ENCODE measurements around the gene CFAP53.
"Not testable (repeated sequence)": the region's sequence is repeated elsewhere in the genome, so short reads cannot be mapped to it uniquely, and the experiment has no call there.

Gene CFAP53

GRCh38 chr18:50266248-50266704 lies at the start of gene CFAP53:
Gene CFAP53 (minus strand): TSS chr18:50266495. CDS start chr18:50266404, 91 bp downstream.
- peak; percentile 99 for DNase-seq (ENCODE audit: low spot score)

GRCh38 chr18:50315100-50315871 lies 49.0 kb upstream of the CFAP53 start:
- no peak for DNase-seq (ENCODE audit: low spot score)

- no peak for DNase-seq (ENCODE audit: low spot score)
These were observed 47.7 kb upstream of the CFAP53 start for GRCh38 chr18:50313873-50314460.

GRCh38 chr18:50313031-50313607 lies 46.8 kb upstream of the CFAP53 start:
- DNase-seq (ENCODE audit: low spot score): no peak

- DNase-seq (ENCODE audit: low spot score): no peak
These were observed 46.2 kb upstream of the CFAP53 start for GRCh38 chr18:50312296-50313030.

- DNase-seq (ENCODE audit: low spot score): no peak
These were observed 45.4 kb upstream of the CFAP53 start for GRCh38 chr18:50311650-50312049.

GRCh38 chr18:50310080-50310479 lies 43.8 kb upstream of the CFAP53 start:
- no peak for DNase-seq (ENCODE audit: low spot score)

- not testable (repeated sequence) for DNase-seq (ENCODE audit: low spot score)
These were observed 42.6 kb upstream of the CFAP53 start for GRCh38 chr18:50308851-50309250.

GRCh38 chr18:50307738-50308470 lies 41.6 kb upstream of the CFAP53 start:
- DNase-seq (ENCODE audit: low spot score): peak; percentile 94

- no peak for DNase-seq (ENCODE audit: low spot score)
These were observed 41.1 kb upstream of the CFAP53 start for GRCh38 chr18:50307400-50307737.

- no peak for DNase-seq (ENCODE audit: low spot score)
These were observed 40.6 kb upstream of the CFAP53 start for GRCh38 chr18:50306944-50307343.

- no peak for DNase-seq (ENCODE audit: low spot score)
These were observed 34.8 kb upstream of the CFAP53 start for GRCh38 chr18:50301074-50301473.

- DNase-seq (ENCODE audit: low spot score): no peak
These were observed 33.5 kb upstream of the CFAP53 start for GRCh38 chr18:50299626-50300388.

GRCh38 chr18:50298443-50299284 lies 32.4 kb upstream of the CFAP53 start:
- no peak for DNase-seq (ENCODE audit: low spot score)

GRCh38 chr18:50297621-50298442 lies 31.5 kb upstream of the CFAP53 start:
- DNase-seq (ENCODE audit: low spot score): no peak

GRCh38 chr18:50293039-50293438 lies 26.7 kb upstream of the CFAP53 start:
- DNase-seq (ENCODE audit: low spot score): no peak

GRCh38 chr18:50289108-50289443 lies 22.8 kb upstream of the CFAP53 start:
- DNase-seq (ENCODE audit: low spot score): no peak

- not testable (repeated sequence) for DNase-seq (ENCODE audit: low spot score)
These were observed 22.2 kb upstream of the CFAP53 start for GRCh38 chr18:50288348-50289107.

Measured in D341Med (cell line).